MCF 10A (cell line): ENCODE data around the gene SCAMP1. TPM values are rescaled to one million over a fixed set of nuclear protein-coding genes. Genes with fewer than 3 reads are reported as not detected.

Experiments used
- BruUV-seq: library from RNA; stranded (reverse); fragments of 400-500 nt; replicated peaks from 2 replicates; lab custom pipeline; 2021; lab: Mats Ljungman, UMichigan
- CTCF ChIA-PET: fragments of 300-600 bp; sonication (Branson Sonifier 250); formaldehyde crosslinking; extraction: SDS; loops from one replicate; lab custom pipeline; 2021; ENCODE audit warnings: antibody characterized with exemption, inconsistent platforms; lab: Yijun Ruan, JAX
- POLR2A ChIA-PET: fragments of 300-600, 350-650 bp; sonication (Branson Sonifier 250); formaldehyde crosslinking; extraction: SDS; loops from one replicate; lab custom pipeline; 2020; ENCODE audit warnings: antibody characterized with exemption, inconsistent platforms; lab: Yijun Ruan, JAX
- DNase-seq: peaks from one replicate; pipeline ENCODE4 v3.0.0-alpha.2; 2018; ENCODE audit not compliant: unreplicated experiment
- H3K27ac Mint-ChIP-seq: one replicate; pipeline ENCODE4 v1.8.0; 2022; ENCODE audit warnings: mild to moderate bottlenecking, low read depth, mixed read lengths; ENCODE audit not compliant: unreplicated experiment
- H3K27me3 Mint-ChIP-seq: one replicate; pipeline ENCODE4 v1.8.0; 2022; ENCODE audit warnings: mixed read lengths; ENCODE audit not compliant: insufficient read depth, unreplicated experiment
- H3K36me3 Mint-ChIP-seq: one replicate; pipeline ENCODE4 v1.8.0; 2022; ENCODE audit warnings: mild to moderate bottlenecking, moderate library complexity, mixed read lengths; ENCODE audit not compliant: insufficient read depth, unreplicated experiment
- H3K4me1 Mint-ChIP-seq: one replicate; pipeline ENCODE4 v1.8.0; 2022; ENCODE audit warnings: mixed read lengths; ENCODE audit not compliant: insufficient read depth, unreplicated experiment
- H3K4me3 Mint-ChIP-seq: one replicate; pipeline ENCODE4 v1.8.0; 2022; ENCODE audit warnings: mild to moderate bottlenecking, moderate library complexity, mixed read lengths; ENCODE audit not compliant: unreplicated experiment
- H3K9me3 Mint-ChIP-seq: one replicate; pipeline ENCODE4 v1.8.0; 2022; ENCODE audit warnings: mixed read lengths; ENCODE audit not compliant: unreplicated experiment
- CTCF ChIP-seq: fragments of 200-600 bp; IDR thresholded peaks from one replicate; pipeline ENCODE4 v1.8.0; 2022; ENCODE audit warnings: antibody characterized with exemption, mild to moderate bottlenecking; ENCODE audit not compliant: unreplicated experiment
- intact Hi-C: fragments of 100-400 bp; cut with micrococcal nuclease; formaldehyde crosslinking; loops from 2 replicates; pipeline ENCODE4 v1.14.1; 2022
- total RNA-seq: library from RNA; stranded (reverse); gene quantifications from 2 replicates; pipeline ENCODE4 v1.2.3, GENCODE V29; 2022

The SCAMP1 gene
- total RNA-seq, 1 experiment from 2014 or later: 26.1 TPM

DNA sequence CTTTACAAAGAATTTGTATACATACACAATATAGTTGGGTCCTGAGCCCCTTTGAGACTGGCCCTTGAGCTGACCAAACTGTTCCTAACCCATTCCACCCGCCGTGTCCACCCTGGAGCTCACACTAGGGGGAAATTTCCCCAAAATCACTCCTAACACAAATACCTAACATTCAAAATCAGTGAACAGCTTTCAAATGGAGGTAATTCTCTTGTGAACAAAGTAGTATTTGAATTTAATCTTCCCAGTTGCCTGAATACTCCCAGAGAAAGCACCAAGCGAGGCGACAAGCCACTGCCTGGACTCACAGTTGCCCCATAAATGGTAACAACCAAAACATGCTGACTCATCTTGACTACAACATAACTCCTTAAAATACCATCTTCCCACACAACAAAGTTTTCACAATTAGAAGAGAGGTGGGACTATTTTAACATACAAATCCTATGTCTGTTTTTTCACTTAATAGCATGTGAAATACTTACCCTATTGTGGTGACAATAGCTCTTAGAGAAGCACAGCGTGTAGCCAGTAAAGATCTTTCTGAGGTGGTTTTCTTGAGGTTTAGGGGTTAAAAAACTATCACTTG, 31.7 kb upstream of the SCAMP1 start:
- H3K9me3 Mint-ChIP-seq: no peaks in the 10 kb centered on the region
- POLR2A ChIA-PET: interaction anchor here (0.6 to 2.7 kb wide), 14 partner anchors 10 to 642 kb away, joined by 3 to 27 read pairs (median 3); partner anchors contain the start of genes AP3B1 and SCAMP1
- H3K4me1 Mint-ChIP-seq: peaks cover 24% of the 10 kb centered on the region
- H3K27ac Mint-ChIP-seq: peak overlapping the region; percentile 58
- no TSS peak for BruUV-seq
- no peaks in the 10 kb centered on the region for H3K36me3 Mint-ChIP-seq
- no peak for TF ChIP-seq CTCF
- no peaks in the 10 kb centered on the region for H3K27me3 Mint-ChIP-seq
- CTCF ChIA-PET: interaction anchor here (0.7 to 1.6 kb wide), 8 partner anchors 8 to 558 kb away, joined by 3 to 5 read pairs (median 4); partner anchors contain the start of genes AP3B1 and SCAMP1
- DNase-seq: peak; percentile 45
- intact Hi-C loops: loop anchor here (10.0 kb wide), 1 partner anchor 206 kb away; no protein-coding TSS in a partner anchor
- H3K4me3 Mint-ChIP-seq: no peak overlapping the region

DNA sequence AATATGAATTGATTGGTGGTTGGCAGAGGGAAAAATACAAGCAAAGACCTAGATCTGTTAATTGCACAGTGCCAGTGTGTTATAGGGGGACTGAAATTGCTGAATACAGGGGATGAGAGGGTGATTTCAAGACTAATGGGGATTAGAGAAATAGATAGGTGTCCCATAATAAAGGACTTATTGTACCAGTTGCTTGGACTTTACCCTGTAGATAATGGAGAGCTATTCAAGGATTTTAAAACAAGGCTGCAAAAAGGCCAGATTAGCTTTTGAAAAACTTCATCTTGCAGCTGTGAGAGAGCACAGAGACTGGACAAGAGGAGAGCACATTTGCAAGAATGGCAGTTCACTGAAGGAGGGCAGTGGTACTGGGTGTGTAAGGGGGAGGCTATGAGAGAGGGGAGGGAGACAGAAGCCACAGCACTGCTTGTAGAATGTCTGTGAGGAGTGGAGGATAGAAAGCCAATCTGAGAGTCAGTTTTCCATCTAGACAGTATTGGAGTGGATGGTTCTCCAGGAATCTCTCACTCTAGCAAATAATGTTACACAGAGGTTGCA, 28.8 kb upstream of the SCAMP1 start:
- H3K27me3 Mint-ChIP-seq: no peaks in the 10 kb centered on the region
- no peak overlapping the region for H3K4me3 Mint-ChIP-seq
- ChIA-PET POLR2A (interaction anchor here (1.1 kb wide), 1 partner anchor 14 kb away, joined by 4 read pairs; no protein-coding TSS in a partner anchor), CTCF (interaction anchor here (0.6 to 1.9 kb wide), 4 partner anchors 10 to 922 kb away, joined by 3 to 7 read pairs (median 4); no protein-coding TSS in a partner anchor)
- no peak overlapping the region for H3K27ac Mint-ChIP-seq
- peaks cover 4% of the 10 kb centered on the region for H3K9me3 Mint-ChIP-seq
- H3K36me3 Mint-ChIP-seq: no peaks in the 10 kb centered on the region
- no TSS peak for BruUV-seq
- TF ChIP-seq CTCF: no peak
- H3K4me1 Mint-ChIP-seq: peaks cover 30% of the 10 kb centered on the region
- no peak for DNase-seq
- intact Hi-C loops: no loop called here

DNA sequence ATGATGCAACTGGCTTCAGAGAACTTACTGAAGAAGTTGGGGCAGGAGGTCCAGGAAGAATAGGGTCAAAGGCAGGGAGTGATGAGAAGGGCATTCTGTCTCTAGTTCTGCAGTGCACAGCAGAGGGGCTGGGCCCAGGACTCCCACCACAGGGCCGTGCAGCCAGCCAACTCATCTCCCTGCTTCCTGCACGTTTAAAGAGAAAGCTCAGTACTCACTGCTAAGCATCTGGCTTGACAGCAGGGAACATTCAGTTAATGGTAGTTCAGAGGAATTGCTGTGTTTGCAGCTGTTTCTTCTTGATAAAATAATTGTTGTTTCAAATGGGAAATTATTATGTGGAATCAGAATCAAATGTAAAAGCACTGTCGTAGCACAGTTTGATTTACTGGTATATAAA, 25.6 kb upstream of the SCAMP1 start:
- no peak for TF ChIP-seq CTCF
- DNase-seq: no peak
- no peaks in the 10 kb centered on the region for H3K27me3 Mint-ChIP-seq
- H3K4me1 Mint-ChIP-seq: peaks cover 6% of the 10 kb centered on the region
- H3K4me3 Mint-ChIP-seq: no peak overlapping the region
- POLR2A ChIA-PET: interaction anchor here (2.0 kb wide), 1 partner anchor 40 kb away, joined by 8 read pairs; the partner anchor contains the start of gene AP3B1
- intact Hi-C loops: no loop called here
- no peaks in the 10 kb centered on the region for H3K36me3 Mint-ChIP-seq
- peaks cover 16% of the 10 kb centered on the region for H3K9me3 Mint-ChIP-seq
- CTCF ChIA-PET: interaction anchor here (1.2 to 1.6 kb wide), 2 partner anchors 13 to 26 kb away, joined by 3 read pairs; partner anchors contain the start of gene SCAMP1
- no TSS peak for BruUV-seq
- H3K27ac Mint-ChIP-seq: no peak overlapping the region

DNA sequence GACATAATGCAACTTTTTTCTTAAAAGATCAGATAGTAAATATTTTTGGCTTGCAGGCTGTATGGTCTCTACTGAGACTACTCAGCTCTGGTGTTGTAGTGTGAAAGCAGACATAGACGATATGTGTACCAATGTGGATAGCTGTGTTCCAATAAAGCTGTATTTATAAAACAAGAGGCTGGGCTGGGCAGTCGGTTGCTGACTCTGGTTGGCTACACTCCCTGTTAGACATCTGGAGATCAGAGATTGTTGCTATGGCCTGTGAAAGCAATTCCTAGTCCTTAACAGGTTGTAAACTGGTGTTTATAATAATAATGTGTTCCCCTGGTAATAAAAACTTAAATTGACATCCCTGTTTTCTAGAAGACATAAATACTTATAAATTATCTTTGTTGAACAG, 24.4 kb upstream of the SCAMP1 start:
- peaks cover 16% of the 10 kb centered on the region for H3K9me3 Mint-ChIP-seq
- TF ChIP-seq CTCF: no peak
- ChIA-PET CTCF (no interaction called here), POLR2A (interaction anchor here (0.6 kb wide), 1 partner anchor 1250 kb away, joined by 3 read pairs; no protein-coding TSS in a partner anchor)
- no peak overlapping the region for H3K27ac Mint-ChIP-seq
- DNase-seq: no peak
- intact Hi-C loops: no loop called here
- peaks cover 6% of the 10 kb centered on the region for H3K4me1 Mint-ChIP-seq
- no peak overlapping the region for H3K4me3 Mint-ChIP-seq
- no peaks in the 10 kb centered on the region for H3K36me3 Mint-ChIP-seq
- BruUV-seq: no TSS peak
- H3K27me3 Mint-ChIP-seq: no peaks in the 10 kb centered on the region
